Measurements from ENCODE around the gene MMP15. TPM values are rescaled to one million over a fixed set of nuclear protein-coding genes. Genes with fewer than 3 reads are reported as not detected.

The MMP15 gene
- total RNA-seq, 1 donor from 2014 or later: 15.4 TPM

- H3K27ac Mint-ChIP-seq (ENCODE audit: unreplicated experiment): no peak overlapping the region
- no peak for FAIRE-seq
These were observed 6.8 kb upstream of the MMP15 start for GRCh38 chr16:58018803-58019202.

GRCh38 chr16:58019866-58020538 is 5.6 kb upstream of the MMP15 start:
- H3K4me3 ChIP-seq (ENCODE audit: insufficient read depth, low read depth, low read length): no peak overlapping the region

More at GRCh38 chr16:58018803-58019202, 6.8 kb upstream of the MMP15 start:
- no peaks in the 10 kb centered on the region for H3K9me3 Mint-ChIP-seq (ENCODE audit: unreplicated experiment)
- no peaks in the 10 kb centered on the region for H3K36me3 Mint-ChIP-seq (ENCODE audit: low read depth, unreplicated experiment)
- no peak for TF ChIP-seq EZH2 (IDR thresholded peaks at IDR 0.05; ENCODE audit: insufficient read depth, low read length)
- TF ChIP-seq CTCF (IDR thresholded peaks at IDR 0.05; ENCODE audit: insufficient read depth, low read depth, low read length): no peak
- H3K4me3 ChIP-seq (ENCODE audit: insufficient read depth, low read depth, low read length): no peak overlapping the region
- no peaks in the 10 kb centered on the region for H3K9me3 ChIP-seq (ENCODE audit: insufficient read depth, low read depth, low read length)
- no peak overlapping the region for H3K4me2 ChIP-seq (ENCODE audit: low read length)
- peaks cover 38% of the 10 kb centered on the region for H4K20me1 ChIP-seq (ENCODE audit: insufficient read depth, low read length)
- no peak for DNase-seq (ENCODE audit: low read depth)
- H3K27me3 ChIP-seq (ENCODE audit: insufficient read depth, low read length): peaks cover under 1% of the 10 kb centered on the region
- no peaks in the 10 kb centered on the region for H3K27me3 Mint-ChIP-seq (ENCODE audit: low read depth, unreplicated experiment)
- H3K9ac ChIP-seq (ENCODE audit: low read length): no peak overlapping the region
- H2AFZ ChIP-seq (ENCODE audit: low read depth, low read length): no peak overlapping the region
- H3K4me1 Mint-ChIP-seq (ENCODE audit: low read depth, unreplicated experiment): peaks cover 10% of the 10 kb centered on the region
- H3K79me2 ChIP-seq (ENCODE audit: insufficient read depth, low read length): no peaks in the 10 kb centered on the region
- no peaks in the 10 kb centered on the region for H3K36me3 ChIP-seq (ENCODE audit: insufficient read depth, low read length)
- H3K27ac ChIP-seq (ENCODE audit: low read depth, low read length): no peak overlapping the region
- peaks cover 15% of the 10 kb centered on the region for H3K4me1 ChIP-seq (ENCODE audit: insufficient read depth, low read length)
- H3K4me3 Mint-ChIP-seq (ENCODE audit: unreplicated experiment): no peak overlapping the region

More at GRCh38 chr16:58019866-58020538, 5.6 kb upstream of the MMP15 start:
- Histone ChIP-seq H4K20me1 (ENCODE audit: insufficient read depth, low read length) (peaks cover 34% of the 10 kb centered on the region), H3K4me1 (ENCODE audit: insufficient read depth, low read length) (peaks cover 20% of the 10 kb centered on the region), H3K27ac (ENCODE audit: low read depth, low read length) (no peak overlapping the region), H3K4me2 (ENCODE audit: low read length) (no peak overlapping the region), H3K79me2 (ENCODE audit: insufficient read depth, low read length) (no peaks in the 10 kb centered on the region), H3K27me3 (ENCODE audit: insufficient read depth, low read length) (peaks cover 12% of the 10 kb centered on the region), H2AFZ (ENCODE audit: low read depth, low read length) (no peak overlapping the region), H3K36me3 (ENCODE audit: insufficient read depth, low read length) (no peaks in the 10 kb centered on the region), H3K9ac (ENCODE audit: low read length) (no peak overlapping the region), H3K9me3 (ENCODE audit: insufficient read depth, low read depth, low read length) (no peaks in the 10 kb centered on the region)
- FAIRE-seq (no peak), DNase-seq (ENCODE audit: low read depth) (no peak)
- Mint-ChIP-seq H3K4me1 (ENCODE audit: low read depth, unreplicated experiment) (peaks cover 12% of the 10 kb centered on the region), H3K27ac (ENCODE audit: unreplicated experiment) (no peak overlapping the region), H3K4me3 (ENCODE audit: unreplicated experiment) (no peak overlapping the region), H3K36me3 (ENCODE audit: low read depth, unreplicated experiment) (no peaks in the 10 kb centered on the region), H3K27me3 (ENCODE audit: low read depth, unreplicated experiment) (peaks cover 5% of the 10 kb centered on the region), H3K9me3 (ENCODE audit: unreplicated experiment) (no peaks in the 10 kb centered on the region)
- no peak for TF ChIP-seq CTCF (IDR thresholded peaks at IDR 0.05; ENCODE audit: insufficient read depth, low read depth, low read length)
- TF ChIP-seq EZH2 (IDR thresholded peaks at IDR 0.05; ENCODE audit: insufficient read depth, low read length): no peak

Measured in astrocyte (in vitro differentiated cells and primary cell).